HCT116 (cell line): ENCODE results near the gene MAML3. TPM values are rescaled to one million over a fixed set of nuclear protein-coding genes. Genes with fewer than 3 reads are reported as not detected.

Experiments used
- ATAC-seq: fragments of 200-7000 bp; cut with Tn5 transposase; 2 replicates; pipeline ENCODE4 v1.9.1; 2020; ENCODE audit warnings: mild to moderate bottlenecking, moderate library complexity
- BruUV-seq: library from RNA; stranded (reverse); fragments of 400-500 nt; replicated peaks from 2 replicates; lab custom pipeline; 2021; lab: Mats Ljungman, UMichigan
- CTCF ChIA-PET: fragments of 300-600 bp; sonication (Branson Sonifier 250); formaldehyde crosslinking; loops from one replicate; lab custom pipeline; 2021; ENCODE audit warnings: antibody characterized with exemption; lab: Charles Lee
- POLR2A ChIA-PET: fragments of 300-600, 350-600 bp; sonication (Branson Sonifier 250); formaldehyde crosslinking; loops from one replicate; lab custom pipeline; 2021; ENCODE audit warnings: antibody characterized with exemption; lab: Charles Lee
- RAD21 ChIA-PET, 2 experiments: fragments of 300-600 bp; sonication (Branson Sonifier 250); formaldehyde crosslinking; loops; one replicate each; lab custom pipeline; 2023; ENCODE audit warnings: low total read pairs in 2 of 2; ENCODE audit not compliant: uncharacterized antibody in 2 of 2, unreplicated experiment in 2 of 2, low non-redundant PET in 1 of 2; lab: Charles Lee
- DNase-seq: peaks from one replicate; pipeline ENCODE4 v3.0.0-alpha.2; 2010; ENCODE audit warnings: low read depth, low spot score
- H2AFZ ChIP-seq: fragments of 200-600 bp; shearing (Covaris generic), sonication (generic); 2 replicates; pipeline ENCODE4 v1.6.1; 2017; ENCODE audit warnings: low read depth, mixed run types, mixed read lengths, antibody characterized with exemption, low read length; ENCODE audit not compliant: poor library complexity, severe bottlenecking
- H3K27ac ChIP-seq: 2 replicates; pipeline ENCODE4 v1.5.1; 2012; ENCODE audit warnings: low read depth, low read length
- H3K27me3 ChIP-seq: fragments of 200-600 bp; sonication (generic); 2 replicates; pipeline ENCODE4 v1.6.1; 2016; ENCODE audit warnings: mixed run types, low read length, mixed read lengths; ENCODE audit not compliant: insufficient read depth
- H3K36me3 ChIP-seq, 2 experiments: fragments of 200-500 bp in 1 of 2; fragments of 200-600 bp in 1 of 2; sonication (Bioruptor generic) in 1 of 2; sonication (generic) in 1 of 2; 2 replicates each; pipeline versions ENCODE4 v1.5.1 to v1.6.1; 2014 to 2016; ENCODE audit warnings: low read length in 2 of 2, inconsistent platforms in 1 of 2, mixed read lengths in 1 of 2, mixed run types in 1 of 2; ENCODE audit not compliant: insufficient read depth in 2 of 2, control insufficient read depth in 1 of 2
- H3K4me1 ChIP-seq, 2 experiments: fragments of 200-600 bp in 1 of 2; sonication (generic) in 1 of 2; 2 replicates each; pipeline versions ENCODE4 v1.5.1 to v1.6.1; 2012 to 2017; ENCODE audit warnings: low read length in 2 of 2, inconsistent platforms in 1 of 2, mild to moderate bottlenecking in 1 of 2, mixed read lengths in 1 of 2, mixed run types in 1 of 2, moderate library complexity in 1 of 2; ENCODE audit not compliant: insufficient read depth in 2 of 2, control insufficient read depth in 1 of 2
- H3K4me2 ChIP-seq: fragments of 200-600 bp; sonication (generic); 2 replicates; pipeline ENCODE4 v1.6.1; 2017; ENCODE audit warnings: mixed run types, low read length, mixed read lengths
- H3K4me3 ChIP-seq, 2 experiments: fragments of 200-600 bp in 1 of 2; sonication (generic) in 1 of 2; replicated peaks in 1 of 2; 2 replicates each; pipeline ENCODE4 v1.5.1; 2011 to 2016; ENCODE audit warnings: low read length in 2 of 2, control low read depth in 1 of 2, low read depth in 1 of 2, mild to moderate bottlenecking in 1 of 2, mixed read lengths in 1 of 2, mixed run types in 1 of 2
- H3K79me2 ChIP-seq: fragments of 200-600 bp; sonication (generic); 2 replicates; pipeline ENCODE4 v1.6.1; 2017; ENCODE audit warnings: mild to moderate bottlenecking, mixed run types, low read length, moderate library complexity, mixed read lengths; ENCODE audit not compliant: insufficient read depth
- H3K9ac ChIP-seq: fragments of 200-600 bp; sonication (generic); 2 replicates; pipeline ENCODE4 v1.6.1; 2016; ENCODE audit warnings: low read length, mixed read lengths
- H3K9me2 ChIP-seq: fragments of 200-600 bp; sonication (generic), shearing (Covaris generic); 2 replicates; pipeline ENCODE4 v1.6.1; 2017; ENCODE audit warnings: mixed run types, mild to moderate bottlenecking, moderate library complexity; ENCODE audit not compliant: insufficient read depth
- H3K9me3 ChIP-seq, 2 experiments: fragments of 200-500 bp in 1 of 2; fragments of 200-600 bp in 1 of 2; sonication (Bioruptor generic) in 1 of 2; sonication (generic) in 1 of 2; 2 replicates each; pipeline ENCODE4 v1.6.1; 2014 to 2017; ENCODE audit warnings: low read length in 2 of 2, mixed read lengths in 2 of 2, inconsistent platforms in 1 of 2, low read depth in 1 of 2, mild to moderate bottlenecking in 1 of 2, mixed run types in 1 of 2, moderate library complexity in 1 of 2; ENCODE audit not compliant: control insufficient read depth in 1 of 2, insufficient read depth in 1 of 2
- H4K20me1 ChIP-seq: fragments of 200-600 bp; sonication (generic), shearing (Covaris generic); 2 replicates; pipeline ENCODE4 v1.6.1; 2017; ENCODE audit warnings: mixed run types, mild to moderate bottlenecking, moderate library complexity; ENCODE audit not compliant: insufficient read depth
- CBX3 ChIP-seq: IDR thresholded peaks from 2 replicates; pipeline ENCODE4 v1.6.1; 2012; ENCODE audit warnings: low read depth
- CEBPB ChIP-seq: IDR thresholded peaks from 2 replicates; pipeline ENCODE4 v1.6.1; 2012; ENCODE audit warnings: low read depth
- CTCF ChIP-seq, 3 experiments: fragments of 200-600 bp in 1 of 3; sonication (generic) in 1 of 3; IDR thresholded peaks in 2 of 3; conservative IDR thresholded peaks in 1 of 3; 2 replicates each; pipeline ENCODE4 v1.5.1; 2012 to 2017; ENCODE audit warnings: low read depth in 2 of 3, low read length in 2 of 3, antibody characterized with exemption in 1 of 3, borderline replicate concordance in 1 of 3, control low read depth in 1 of 3, mild to moderate bottlenecking in 1 of 3, mixed read lengths in 1 of 3, mixed run types in 1 of 3, moderate library complexity in 1 of 3; ENCODE audit not compliant: insufficient read depth in 1 of 3
- EGR1 ChIP-seq: IDR thresholded peaks from 2 replicates; pipeline ENCODE4 v1.6.1; 2012; ENCODE audit warnings: low read depth
- EZH2 ChIP-seq: fragments of 200-600 bp; sonication (generic); IDR thresholded peaks from 2 replicates; pipeline ENCODE4 v1.6.1; 2017; ENCODE audit warnings: antibody characterized with exemption, mixed run types
- EZH2phosphoT487 ChIP-seq: fragments of 200-600 bp; IDR thresholded peaks from 2 replicates; pipeline ENCODE4 v1.6.1; 2018; ENCODE audit warnings: antibody characterized with exemption, borderline replicate concordance
- FOSL1 ChIP-seq: IDR thresholded peaks from 2 replicates; pipeline ENCODE4 v1.6.1; 2012; ENCODE audit warnings: low read depth
- JUND ChIP-seq: IDR thresholded peaks from 2 replicates; pipeline ENCODE4 v1.6.1; 2012
- POLR2A ChIP-seq: IDR thresholded peaks from 2 replicates; pipeline ENCODE4 v1.7.0; 2011; ENCODE audit warnings: borderline replicate concordance; ENCODE audit not compliant: insufficient read depth, insufficient read length; ENCODE audit errors: extremely low read depth
- POLR2AphosphoS5 ChIP-seq: IDR thresholded peaks from 2 replicates; pipeline ENCODE4 v1.6.1; 2011; ENCODE audit warnings: mild to moderate bottlenecking, low read depth, low read length, moderate library complexity
- RAD21 ChIP-seq: IDR thresholded peaks from 2 replicates; pipeline ENCODE4 v1.6.1; 2012; ENCODE audit warnings: low read depth, mild to moderate bottlenecking
- REST ChIP-seq: IDR thresholded peaks from 2 replicates; pipeline ENCODE4 v1.6.1; 2012; ENCODE audit warnings: low read depth
- SP1 ChIP-seq: IDR thresholded peaks from 2 replicates; pipeline ENCODE4 v1.6.1; 2012; ENCODE audit warnings: low read depth
- SRF ChIP-seq: IDR thresholded peaks from 2 replicates; pipeline ENCODE4 v1.6.1; 2012; ENCODE audit warnings: low read depth
- TCF7L2 ChIP-seq: IDR thresholded peaks from 2 replicates; pipeline ENCODE4 v1.7.0; 2011; ENCODE audit warnings: borderline replicate concordance, inconsistent platforms; ENCODE audit not compliant: insufficient read depth, insufficient read length; ENCODE audit errors: extremely low read depth
- YY1 ChIP-seq: IDR thresholded peaks from 2 replicates; pipeline ENCODE4 v1.6.1; 2011; ENCODE audit warnings: low read length, low read depth, moderate library complexity, mild to moderate bottlenecking; ENCODE audit not compliant: insufficient replicate concordance; ENCODE audit errors: extremely low read depth
- ZFX ChIP-seq: fragments of 450-650 bp; IDR thresholded peaks from 2 replicates; pipeline ENCODE4 v1.6.1; 2017
- ZNF274 ChIP-seq: fragments of 200-500 bp; sonication (Bioruptor generic); IDR thresholded peaks from 2 replicates; pipeline ENCODE4 v1.6.1; 2014; ENCODE audit warnings: mild to moderate bottlenecking, low read depth, low read length, inconsistent platforms
- intact Hi-C: fragments of 100-400 bp; cut with micrococcal nuclease; formaldehyde crosslinking; loops from 2 replicates; pipeline ENCODE4 v1.10.0; 2022
- total RNA-seq: library from RNA; stranded (reverse); gene quantifications from one replicate; pipeline ENCODE4 v1.2.1, GENCODE V29; 2021; ENCODE audit not compliant: unreplicated experiment
- TF ChIP-seq, protein P1 (sequence below): IDR thresholded peaks from 2 replicates; pipeline ENCODE4 v1.6.1; 2012
- TF ChIP-seq, protein P2 (sequence below): IDR thresholded peaks from 2 replicates; pipeline ENCODE4 v1.6.1; 2012

MAML3 gene
- total RNA-seq, 1 experiment from 2014 or later: 3.1 TPM

GRCh38 chr4:139905489-139905888 lies 248.5 kb downstream of the MAML3 start:
- no peak for ATAC-seq
- Histone ChIP-seq H3K4me2 (no peak overlapping the region), H2AFZ (no peak overlapping the region), H3K4me1 (no peaks in the 10 kb centered on the region), H3K36me3 (no peaks in the 10 kb centered on the region), H3K9me2 (no peaks in the 10 kb centered on the region), H3K9ac (no peak overlapping the region), H3K79me2 (no peaks in the 10 kb centered on the region), H4K20me1 (no peaks in the 10 kb centered on the region), H3K27ac (no peak overlapping the region), H3K9me3 (no peaks in the 10 kb centered on the region), H3K27me3 (no peaks in the 10 kb centered on the region), H3K4me3 (no peak overlapping the region)
- ChIA-PET RAD21 (no interaction called here), POLR2A (no interaction called here), CTCF (no interaction called here)
- intact Hi-C loops: no loop called here
- no peak for DNase-seq
- TF ChIP-seq CBX3: no peak
- no peak for TF ChIP-seq ZFX
- no peak for TF ChIP-seq EZH2
- TF ChIP-seq, protein P1, sequence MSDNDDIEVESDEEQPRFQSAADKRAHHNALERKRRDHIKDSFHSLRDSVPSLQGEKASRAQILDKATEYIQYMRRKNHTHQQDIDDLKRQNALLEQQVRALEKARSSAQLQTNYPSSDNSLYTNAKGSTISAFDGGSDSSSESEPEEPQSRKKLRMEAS: no peak
- TF ChIP-seq, protein P2, sequence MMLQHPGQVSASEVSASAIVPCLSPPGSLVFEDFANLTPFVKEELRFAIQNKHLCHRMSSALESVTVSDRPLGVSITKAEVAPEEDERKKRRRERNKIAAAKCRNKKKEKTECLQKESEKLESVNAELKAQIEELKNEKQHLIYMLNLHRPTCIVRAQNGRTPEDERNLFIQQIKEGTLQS: no peak
- no peak for TF ChIP-seq REST
- TF ChIP-seq POLR2AphosphoS5: no peak
- no peak for TF ChIP-seq POLR2A
- TF ChIP-seq FOSL1: no peak
- TF ChIP-seq SRF: no peak
- TF ChIP-seq EZH2phosphoT487: no peak
- TF ChIP-seq CEBPB: no peak
- no peak for TF ChIP-seq SP1
- TF ChIP-seq JUND: no peak
- no peak for TF ChIP-seq YY1
- no peak for TF ChIP-seq EGR1
- TF ChIP-seq ZNF274: no peak
- TF ChIP-seq CTCF (IDR thresholded peaks at IDR 0.05 in 2 of 3, conservative IDR thresholded peaks at IDR 0.05 in 1 of 3; ENCODE audit: borderline replicate concordance in 1 of 3, insufficient read depth in 1 of 3, low read depth in 2 of 3, low read length in 2 of 3): no peak
- TF ChIP-seq RAD21: no peak
- no peak for TF ChIP-seq TCF7L2
- BruUV-seq: no TSS peak
